Activated CD4-positive, alpha-beta T cell treated with anti-CD3 and anti-CD28 coated beads for 1 hour (primary cell): ENCODE data around the gene FAM124B.

Source experiments
- DNase-seq: peaks from one replicate; pipeline ENCODE4 v3.0.0-alpha.2; 2020

Gene FAM124B

GRCh38 chr2:224401641-224402342, at the start of gene FAM124B:
TSS of gene FAM124B (minus strand) at chr2:224402107. CDS start at chr2:224401768, 339 bp downstream.
- peak; percentile 16 for DNase-seq

GRCh38 chr2:224449212-224450147, 47.6 kb upstream of the FAM124B start:
- no peak for DNase-seq

GRCh38 chr2:224448236-224448635, 46.3 kb upstream of the FAM124B start:
- no peak for DNase-seq

GRCh38 chr2:224444783-224445182, 42.9 kb upstream of the FAM124B start:
- no peak for DNase-seq

- DNase-seq = no peak
Measured at GRCh38 chr2:224444021-224444420, 42.1 kb upstream of the FAM124B start.

- DNase-seq = no peak
Measured at GRCh38 chr2:224442071-224442967, 40.4 kb upstream of the FAM124B start.

GRCh38 chr2:224440988-224441387, 39.1 kb upstream of the FAM124B start:
- DNase-seq = no peak

GRCh38 chr2:224438726-224439125, 36.8 kb upstream of the FAM124B start:
- no peak for DNase-seq

GRCh38 chr2:224436634-224437033, 34.7 kb upstream of the FAM124B start:
- no peak for DNase-seq

- no peak for DNase-seq
Measured at GRCh38 chr2:224434618-224435017, 32.7 kb upstream of the FAM124B start.

- DNase-seq = no peak
Measured at GRCh38 chr2:224433442-224433841, 31.5 kb upstream of the FAM124B start.

- no peak for DNase-seq
Measured at GRCh38 chr2:224432003-224432579, 30.2 kb upstream of the FAM124B start.

- no peak for DNase-seq
Measured at GRCh38 chr2:224429441-224429810, 27.5 kb upstream of the FAM124B start.

GRCh38 chr2:224428787-224429440, 27.0 kb upstream of the FAM124B start:
- no peak for DNase-seq

- no peak for DNase-seq
Measured at GRCh38 chr2:224427471-224427870, 25.6 kb upstream of the FAM124B start.

GRCh38 chr2:224426656-224427055, 24.7 kb upstream of the FAM124B start:
- DNase-seq = no peak

- DNase-seq = no peak
Measured at GRCh38 chr2:224421065-224421464, 19.2 kb upstream of the FAM124B start.

- no peak for DNase-seq
Measured at GRCh38 chr2:224417947-224418346, 16.0 kb upstream of the FAM124B start.

- no peak for DNase-seq
Measured at GRCh38 chr2:224417361-224417729, 15.4 kb upstream of the FAM124B start.

GRCh38 chr2:224416656-224417360, 14.9 kb upstream of the FAM124B start:
- no peak for DNase-seq

GRCh38 chr2:224413381-224413780, 11.5 kb upstream of the FAM124B start:
- no peak for DNase-seq
